ENCODE data around the gene RFXANK.

RFXANK gene

GRCh38 chr19:19234220-19234816, 42.3 kb downstream of the RFXANK start:
- no peak for DNase-seq

- DNase-seq = no peak
Observed at GRCh38 chr19:19236173-19236572, 44.1 kb downstream of the RFXANK start.

- no peak for DNase-seq
Observed at GRCh38 chr19:19238126-19238894, 46.3 kb downstream of the RFXANK start.

GRCh38 chr19:19239675-19240074, 47.6 kb downstream of the RFXANK start:
- DNase-seq = no peak

DNA sequence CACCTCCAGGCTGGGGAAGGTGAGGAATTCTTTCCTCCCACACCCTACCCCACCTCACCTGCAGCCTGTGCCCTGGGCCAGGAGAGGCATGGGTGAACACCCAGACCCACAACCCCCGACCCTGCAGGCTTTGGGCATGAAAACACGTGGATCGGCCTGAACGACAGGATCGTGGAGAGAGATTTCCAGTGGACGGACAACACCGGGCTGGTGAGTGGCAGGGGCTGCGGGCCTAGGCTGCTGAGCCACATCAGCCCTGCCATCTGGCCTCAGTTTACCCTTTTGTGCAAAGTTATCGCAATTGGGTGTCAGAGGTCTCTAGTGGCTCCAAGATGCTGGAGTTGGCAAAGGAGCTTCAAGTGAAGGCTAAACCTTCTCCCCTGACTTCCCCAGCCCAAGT, 48.4 kb downstream of the RFXANK start:
- DNase-seq = no peak

DNA sequence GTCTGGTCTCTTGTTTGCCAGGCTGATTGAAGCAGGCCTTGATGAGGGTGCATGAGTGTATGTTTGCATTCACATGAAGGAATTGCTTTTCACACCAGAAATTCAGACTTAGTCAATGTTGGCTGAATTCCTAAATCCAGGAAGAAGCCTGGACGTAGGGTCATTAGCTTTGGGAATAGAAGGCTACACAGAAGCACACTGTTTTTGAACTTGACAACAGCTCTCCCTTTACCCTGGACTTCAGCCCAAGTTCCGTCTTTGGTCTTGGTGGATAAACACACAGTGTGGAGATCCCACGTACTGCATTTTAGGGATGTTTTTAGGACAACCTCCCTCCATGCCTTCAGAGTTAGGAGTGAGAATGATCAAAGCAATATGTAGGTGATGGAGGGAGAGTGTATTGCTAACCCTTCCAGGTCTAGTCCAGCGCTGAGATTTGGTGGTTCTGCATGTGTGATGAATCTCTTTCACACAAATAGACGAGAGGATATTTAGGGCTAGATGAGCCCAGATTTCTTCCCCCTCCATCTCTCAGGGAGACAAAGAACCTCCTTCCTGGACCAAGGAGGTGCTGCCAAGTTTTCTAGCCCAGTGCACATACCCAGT, 58.2 kb downstream of the RFXANK start:
- DNase-seq = no peak

All from NCI-H1930 (cell line).